Lung (tissue), 12 donors: Measurements from ENCODE around the gene TGFA. TPM values are rescaled to one million over a fixed set of nuclear protein-coding genes. Genes with fewer than 3 reads are reported as not detected.

ENCODE experiments used
- ATAC-seq: fragments of 200-7000 bp; cut with Tn5 transposase; one replicate; pipeline ENCODE4 v1.9.1; 2020; ENCODE audit warnings: moderate number of reproducible peaks; ENCODE audit not compliant: insufficient read depth, low FRiP score
- DNase-seq, 3 donors: peaks; one replicate each; pipeline ENCODE4 v3.0.0-alpha.2; 2013 to 2017
- H3K27ac ChIP-seq, 2 donors: one replicate each; pipeline ENCODE4 v1.5.1; 2013; ENCODE audit warnings: mild to moderate bottlenecking in 2 of 2, moderate library complexity in 2 of 2, control low read depth in 1 of 2, inconsistent platforms in 1 of 2, low read depth in 1 of 2, low read length in 1 of 2
- H3K27me3 ChIP-seq, 3 donors: one replicate each; pipeline ENCODE4 v1.5.1; 2013; ENCODE audit warnings: low read length in 2 of 3; ENCODE audit not compliant: control insufficient read depth in 3 of 3, insufficient read depth in 3 of 3
- H3K36me3 ChIP-seq, 4 donors: one replicate each; pipeline ENCODE4 v1.5.1; 2013; ENCODE audit warnings: low read length in 4 of 4, mild to moderate bottlenecking in 1 of 4, moderate library complexity in 1 of 4; ENCODE audit not compliant: control insufficient read depth in 4 of 4, insufficient read depth in 4 of 4
- H3K4me1 ChIP-seq, 5 donors: one replicate each; pipeline ENCODE4 v1.5.1; 2013; ENCODE audit warnings: low read length in 5 of 5, mild to moderate bottlenecking in 2 of 5, moderate library complexity in 1 of 5; ENCODE audit not compliant: control insufficient read depth in 5 of 5, insufficient read depth in 5 of 5
- H3K4me3 ChIP-seq: one replicate; pipeline ENCODE4 v1.5.1; 2013; ENCODE audit warnings: mild to moderate bottlenecking, control low read depth, moderate library complexity
- H3K9ac ChIP-seq, 2 donors: one replicate each; pipeline ENCODE4 v1.5.1; 2013; ENCODE audit warnings: low read length in 2 of 2, control low read depth in 1 of 2; ENCODE audit not compliant: insufficient read depth in 1 of 2
- H3K9me3 ChIP-seq, 4 donors: one replicate each; pipeline ENCODE4 v1.5.1; 2013; ENCODE audit warnings: low read length in 3 of 4, mild to moderate bottlenecking in 1 of 4, moderate library complexity in 1 of 4; ENCODE audit not compliant: control insufficient read depth in 4 of 4, insufficient read depth in 3 of 4
- CTCF ChIP-seq: IDR thresholded peaks from 2 replicates; pipeline ENCODE4 v1.5.1; 2012; ENCODE audit warnings: mild to moderate bottlenecking; ENCODE audit errors: control extremely low read depth, extremely low read depth
- WGBS, 2 donors: extraction: QIAGEN DNeasy Blood & Tissue Kit; methylation state at CpG; one replicate each; pipeline ENCODE4 v1.1.7; 2013; 5-methylcytosine and 5-hydroxymethylcytosine counted together
- polyA plus RNA-seq, 2 donors: library from polyadenylated mRNA; stranded (reverse); fragments of 200-250 nt; gene quantifications; one replicate each; pipeline ENCODE4 v1.2.1, GENCODE V29; 2013
- total RNA-seq, 2 donors: library from RNA; depleted of rRNA in 1 of 2; stranded (reverse); fragments of >200 nt in 1 of 2; gene quantifications; one replicate each; pipeline ENCODE4 v1.2.1, GENCODE V29; 2014 to 2021
- donor health status: control.
- donor health status: control.
- donor health status: Bipolar disorder and iron deficiency.
- donor health status: healthy.
- donor health status: DM: yes; HTN: yes; CAD: no.

TGFA gene
- total and polyA plus RNA-seq, 4 donors: 1.9 to 13.0 (median 7.0) TPM

- Histone ChIP-seq H3K27ac (no peak overlapping the region), H3K9me3 (no peaks in the 10 kb centered on the region), H3K4me1 (no peaks in the 10 kb centered on the region), H3K27me3 (no peaks in the 10 kb centered on the region), H3K4me3 (no peak overlapping the region), H3K36me3 (no peaks in the 10 kb centered on the region), H3K9ac (no peak overlapping the region)
- ATAC-seq: no peak
- no peak for TF ChIP-seq CTCF
- no peak for DNase-seq
- WGBS, 2 donors: 94 to 96% methylated on average over 7 of the region's 7 CpGs
Observed at GRCh38 chr2:70499253-70499652, 54.4 kb downstream of the TGFA start.

- WGBS, 2 donors: 63 to 81% methylated on average over 1 of the region's 1 CpG
- no peak for ATAC-seq
- H3K9me3 ChIP-seq: no peaks in the 10 kb centered on the region
- DNase-seq: no peak
- no peaks in the 10 kb centered on the region for H3K4me1 ChIP-seq
- H3K4me3 ChIP-seq: no peak overlapping the region
- no peak for TF ChIP-seq CTCF
- H3K9ac ChIP-seq: no peak overlapping the region
- no peak overlapping the region for H3K27ac ChIP-seq
- H3K27me3 ChIP-seq: no peaks in the 10 kb centered on the region
- no peaks in the 10 kb centered on the region for H3K36me3 ChIP-seq
Observed at GRCh38 chr2:70498528-70498927, 55.1 kb downstream of the TGFA start.

GRCh38 chr2:70498054-70498453 is 55.6 kb downstream of the TGFA start:
- Histone ChIP-seq H3K9me3 (no peaks in the 10 kb centered on the region), H3K4me1 (no peaks in the 10 kb centered on the region), H3K27me3 (no peaks in the 10 kb centered on the region), H3K4me3 (no peak overlapping the region), H3K27ac (no peak overlapping the region), H3K9ac (no peak overlapping the region), H3K36me3 (no peaks in the 10 kb centered on the region)
- TF ChIP-seq CTCF: no peak
- ATAC-seq (no peak), DNase-seq (no peak)

- TF ChIP-seq CTCF: no peak
- DNase-seq (no peak), ATAC-seq (no peak)
- no peaks in the 10 kb centered on the region for H3K27me3 ChIP-seq
- 74 to 92% methylated on average over 5 of the region's 5 CpGs for WGBS, 2 donors
- H3K4me1 ChIP-seq: no peaks in the 10 kb centered on the region
- H3K9ac ChIP-seq: no peak overlapping the region
- H3K27ac ChIP-seq: no peak overlapping the region
- no peaks in the 10 kb centered on the region for H3K9me3 ChIP-seq
- H3K4me3 ChIP-seq: no peak overlapping the region
- no peaks in the 10 kb centered on the region for H3K36me3 ChIP-seq
Observed at GRCh38 chr2:70496819-70497218, 56.8 kb downstream of the TGFA start.
